HG03521 (cell line): ENCODE measurements around the gene SPOCK1.
"Not testable (repeated sequence)": the region's sequence is repeated elsewhere in the genome, so short reads cannot be mapped to it uniquely, and the experiment has no call there.

ENCODE experiments used
- ATAC-seq: cut with Tn5 transposase; IDR thresholded peaks from one replicate; pipeline ENCODE4 v1.9.1; 2021; ENCODE audit warnings: mild to moderate bottlenecking, moderate library complexity; ENCODE audit not compliant: unreplicated experiment

Gene SPOCK1

GRCh38 chr5:137269946-137270345, 229.2 kb downstream of the SPOCK1 start:
- ATAC-seq = no peak

GRCh38 chr5:137269274-137269673, 229.9 kb downstream of the SPOCK1 start:
- no peak for ATAC-seq

GRCh38 chr5:137268646-137269045, 230.5 kb downstream of the SPOCK1 start:
- ATAC-seq = no peak

- ATAC-seq = no peak
These were observed 232.9 kb downstream of the SPOCK1 start for GRCh38 chr5:137266186-137266585.

- no peak for ATAC-seq
These were observed 233.7 kb downstream of the SPOCK1 start for GRCh38 chr5:137265457-137265856.

DNA sequence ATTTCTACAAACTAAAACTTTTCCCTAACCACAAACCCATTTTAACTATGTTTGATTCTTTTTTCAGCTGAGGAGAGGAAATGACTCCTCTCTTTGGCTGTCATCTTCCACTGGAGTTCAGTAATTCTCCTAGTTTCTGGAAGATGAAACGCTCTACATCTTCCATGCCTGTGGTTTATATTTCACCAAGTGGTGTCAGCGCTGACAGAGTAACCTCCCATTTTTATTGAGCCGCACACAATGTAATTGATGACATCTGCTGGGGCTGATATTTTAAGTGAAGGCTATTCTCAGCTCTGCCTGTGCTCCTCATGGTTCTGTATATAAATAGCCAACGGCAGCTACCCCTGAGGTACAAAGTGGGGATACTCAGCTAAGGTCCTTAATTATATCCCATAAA, 234.6 kb downstream of the SPOCK1 start:
- no peak for ATAC-seq

DNA sequence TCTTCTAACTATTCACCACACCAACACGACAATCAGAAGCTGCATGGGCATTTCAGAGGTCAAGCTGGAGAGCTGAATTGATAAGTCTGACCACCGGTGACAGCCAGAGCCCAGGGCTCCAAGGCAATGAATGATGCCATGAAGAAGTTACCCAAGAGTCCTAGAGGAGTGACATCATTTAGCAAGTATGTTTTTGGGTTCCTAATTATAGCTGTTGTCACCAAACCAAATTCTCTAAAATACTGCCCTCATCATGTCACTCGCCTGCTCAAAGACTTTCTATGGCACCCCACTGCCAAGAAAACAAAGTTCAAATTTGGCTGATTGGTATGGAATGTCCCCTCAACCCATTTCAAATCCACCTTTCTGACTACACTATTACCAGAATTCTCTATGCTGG, 235.1 kb downstream of the SPOCK1 start:
- ATAC-seq = no peak

DNA sequence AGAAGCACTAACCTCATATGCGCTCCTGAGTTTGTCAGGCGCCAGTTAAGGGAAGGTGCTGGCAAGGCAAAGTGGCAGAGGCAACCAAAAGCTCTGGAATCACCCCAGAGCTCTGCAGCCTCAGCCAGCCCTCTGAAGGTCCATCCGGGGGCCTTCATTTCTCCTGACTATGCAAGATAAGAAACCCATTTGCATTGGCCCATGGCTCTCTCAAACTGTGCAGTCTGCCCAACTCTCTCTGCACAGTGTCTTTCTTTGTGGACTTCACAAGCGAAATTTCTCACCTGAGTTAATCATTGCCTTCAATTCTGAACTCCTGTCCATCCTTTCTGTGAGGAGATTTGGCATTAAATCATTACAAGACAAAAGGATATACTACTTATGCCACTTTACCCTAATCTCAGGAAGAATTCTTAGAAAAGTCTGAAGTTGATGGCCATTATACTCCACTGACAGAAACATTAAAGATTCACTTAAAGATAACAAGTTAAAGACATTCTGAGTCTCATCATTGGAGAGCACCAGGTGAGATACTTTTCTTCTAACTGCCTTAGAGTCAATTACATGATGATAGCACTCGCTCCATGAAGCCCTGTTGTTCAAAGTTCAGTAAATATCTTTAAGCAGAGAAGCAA, 235.6 kb downstream of the SPOCK1 start:
- ATAC-seq = no peak

- no peak for ATAC-seq
These were observed 236.3 kb downstream of the SPOCK1 start for GRCh38 chr5:137262818-137263217.

DNA sequence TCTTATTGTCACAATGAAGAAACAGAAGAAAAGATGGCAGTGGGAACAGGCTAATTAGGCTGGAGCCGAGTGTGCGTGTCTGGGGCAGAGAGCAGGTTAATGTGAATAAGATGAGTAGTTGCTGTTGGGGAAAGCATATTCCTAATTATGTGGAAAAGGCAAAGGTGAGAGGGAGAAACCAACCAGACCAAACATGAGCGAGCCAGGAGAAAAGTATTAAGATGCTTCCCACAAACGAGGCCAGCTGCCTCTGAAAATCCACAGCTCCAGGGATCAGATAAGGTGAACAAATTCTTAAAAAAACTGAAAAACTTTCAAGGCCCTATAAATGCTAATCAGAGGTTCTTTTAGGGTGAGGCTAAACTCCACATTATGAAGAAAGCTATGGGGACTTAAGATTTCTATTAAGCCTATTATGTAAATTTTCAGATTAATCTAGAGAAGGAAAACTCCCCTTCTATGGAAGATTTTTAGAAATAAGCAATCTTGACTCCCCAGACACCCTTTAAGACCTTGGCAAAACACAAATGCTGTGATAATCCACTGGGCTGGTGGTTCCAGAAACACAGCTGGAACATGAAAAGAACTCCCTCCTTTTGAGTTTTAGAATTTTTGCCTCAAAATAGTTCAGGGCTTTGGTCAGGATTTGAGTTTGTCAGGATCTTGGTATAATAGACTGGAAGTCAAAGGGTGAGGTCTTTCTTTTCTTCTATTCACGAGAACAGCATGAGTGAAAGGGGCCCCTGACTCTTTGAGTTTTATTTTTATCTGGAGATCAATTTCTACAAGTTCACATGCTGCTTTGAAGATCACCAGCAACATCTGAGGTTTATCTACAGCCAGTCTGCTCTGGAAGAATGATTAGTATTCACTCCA, 238.1 kb downstream of the SPOCK1 start:
- no peak for ATAC-seq

DNA sequence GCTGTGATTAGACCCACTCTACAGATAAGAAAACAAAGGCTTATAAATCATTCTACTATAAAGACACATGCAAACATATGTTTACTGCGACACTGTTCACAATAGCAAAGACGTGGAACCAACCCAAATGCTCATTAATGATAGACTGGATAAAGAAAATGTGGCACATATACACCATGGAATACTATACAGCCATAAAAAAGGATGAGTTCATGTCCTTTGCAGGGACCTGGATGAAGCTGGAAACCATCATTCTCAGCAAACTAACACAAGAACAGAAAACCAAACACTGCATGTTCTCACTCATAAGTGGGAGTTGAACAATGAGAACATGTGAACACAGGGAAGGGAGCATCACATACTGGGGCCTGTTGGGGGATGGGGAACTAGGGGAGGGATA, 240.0 kb downstream of the SPOCK1 start:
- ATAC-seq = not testable (repeated sequence)

DNA sequence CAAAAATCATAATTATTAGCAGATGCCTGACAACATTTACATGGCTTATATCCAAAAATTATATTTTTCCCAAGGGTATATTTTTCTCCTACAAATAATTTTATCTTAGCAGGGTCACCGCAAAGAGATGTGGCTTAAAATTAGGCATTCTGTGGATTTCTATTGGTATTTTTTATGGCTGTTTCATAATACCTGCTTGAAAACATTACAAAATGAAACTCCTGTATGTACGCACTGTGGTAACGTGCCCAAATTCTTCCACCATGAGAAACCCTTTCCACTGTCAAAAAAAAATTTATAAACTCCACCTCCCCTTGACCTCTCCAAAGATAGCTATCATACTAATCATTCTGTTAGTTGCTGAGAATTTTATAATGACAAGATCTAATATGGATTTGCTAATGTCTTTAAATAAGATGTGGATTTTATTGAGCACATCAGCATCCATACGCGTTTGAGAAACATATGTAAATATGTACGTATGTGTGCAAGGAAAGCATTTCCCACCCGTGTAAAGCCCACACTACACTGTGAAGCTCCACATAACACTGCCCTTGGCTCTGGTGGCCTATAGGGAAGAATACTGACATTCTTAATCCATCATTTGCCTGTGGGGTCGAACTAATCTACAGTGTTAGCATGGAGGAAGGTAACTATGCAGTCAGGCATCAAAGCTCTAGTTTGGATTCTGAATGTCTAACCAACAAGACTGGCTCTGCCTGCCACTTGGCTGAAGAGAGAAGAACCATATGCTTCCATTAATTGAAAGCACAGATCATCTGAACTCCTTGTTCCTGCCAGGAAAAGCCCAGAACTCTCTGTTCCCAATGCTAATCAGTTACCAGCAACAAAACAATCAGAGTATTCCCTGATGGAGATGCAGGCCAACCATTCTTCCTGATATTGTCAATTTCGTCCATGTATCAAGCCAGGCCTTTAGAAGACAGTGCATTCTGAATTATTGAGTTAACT, 244.7 kb downstream of the SPOCK1 start:
- no peak for ATAC-seq

- no peak for ATAC-seq
These were observed 246.6 kb downstream of the SPOCK1 start for GRCh38 chr5:137252512-137252911.

DNA sequence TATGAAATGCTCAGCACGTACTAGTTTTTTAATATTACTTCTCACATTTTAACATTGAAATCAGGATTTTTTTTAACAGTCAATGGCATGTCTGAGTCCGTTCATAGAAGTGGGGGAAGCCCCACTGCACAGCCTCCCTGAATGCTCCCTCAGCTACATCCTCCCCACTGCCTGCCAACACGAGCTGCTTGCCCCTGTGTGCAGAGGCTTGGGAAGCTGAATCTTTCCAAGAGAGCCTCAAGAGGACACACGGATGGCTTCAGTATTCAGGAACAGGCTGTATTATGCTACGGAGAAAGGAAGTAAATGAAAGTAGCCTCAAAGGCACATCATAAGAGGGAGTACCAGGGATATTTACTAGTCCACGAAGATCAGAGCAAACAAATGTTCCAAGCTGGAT, 248.7 kb downstream of the SPOCK1 start:
- ATAC-seq = no peak

- no peak for ATAC-seq
These were observed 250.6 kb downstream of the SPOCK1 start for GRCh38 chr5:137248527-137248926.

GRCh38 chr5:137245438-137245837, 253.7 kb downstream of the SPOCK1 start:
- no peak for ATAC-seq

- no peak for ATAC-seq
These were observed 258.8 kb downstream of the SPOCK1 start for GRCh38 chr5:137240285-137240684.

GRCh38 chr5:137236849-137237507, 262.1 kb downstream of the SPOCK1 start:
- no peak for ATAC-seq

- no peak for ATAC-seq
These were observed 262.9 kb downstream of the SPOCK1 start for GRCh38 chr5:137236252-137236651.
